Measurements from ENCODE around the gene C4orf50. TPM values are rescaled to one million over a fixed set of nuclear protein-coding genes. Genes with fewer than 3 reads are reported as not detected.

C4orf50 gene
- total RNA-seq, 4 donors from 2014 or later: not detected

DNA sequence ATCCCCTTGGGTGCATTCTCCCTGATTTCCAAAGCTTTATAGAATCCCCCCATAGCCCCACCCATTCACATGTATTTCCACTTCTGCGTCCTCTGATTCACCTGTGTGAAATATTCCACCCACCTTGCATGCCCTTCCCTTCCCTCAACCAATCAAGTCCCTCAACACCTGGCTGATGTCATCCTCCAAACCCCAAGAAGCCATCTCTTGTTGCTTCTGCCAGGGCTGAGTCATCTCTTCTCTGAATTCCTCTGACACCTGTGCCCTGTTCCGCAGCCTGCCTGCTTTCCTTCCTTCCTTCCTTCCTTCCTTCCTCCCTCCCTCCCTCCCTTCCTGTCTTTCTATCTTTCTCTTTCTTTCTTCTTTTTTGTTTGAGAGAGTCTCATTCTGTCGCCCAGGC, 135.3 kb downstream of the C4orf50 start:
- no peaks in the 10 kb centered on the region for H3K9me3 ChIP-seq
- no peak overlapping the region for H3K4me3 ChIP-seq
- TF ChIP-seq POLR2A (IDR thresholded peaks at IDR 0.05) (no peak), EP300 (IDR thresholded peaks at IDR 0.05) (no peak)
- H3K4me1 ChIP-seq: peaks cover 9% of the 10 kb centered on the region
- no peak overlapping the region for H3K27ac ChIP-seq
- 85% methylated on average over 3 of the region's 3 CpGs for WGBS
- no peaks in the 10 kb centered on the region for H3K36me3 ChIP-seq
- DNase-seq (ENCODE audit: low spot score in 2 of 2): no peak
- peaks cover 36% of the 10 kb centered on the region for H3K27me3 ChIP-seq

DNA sequence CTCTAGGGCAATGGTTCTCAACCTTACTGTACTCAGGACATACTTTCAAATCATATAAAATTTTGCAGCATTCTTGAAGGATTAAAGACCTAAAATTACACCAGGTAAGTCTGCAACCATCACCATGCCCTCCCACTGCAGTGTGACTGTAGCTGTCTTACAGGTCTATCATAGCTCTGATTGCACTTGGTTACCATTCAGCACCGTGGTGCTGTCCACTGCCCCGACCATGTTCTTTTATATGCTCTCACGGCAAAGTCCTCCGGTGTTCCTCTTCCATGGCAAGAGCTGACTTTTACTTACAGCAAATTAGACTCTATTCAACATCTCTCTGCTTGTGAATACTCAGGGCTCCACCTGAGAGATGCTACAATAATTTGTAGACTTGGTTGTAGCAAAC, 136.9 kb downstream of the C4orf50 start:
- H3K9me3 ChIP-seq: no peaks in the 10 kb centered on the region
- H3K27me3 ChIP-seq: peaks cover 25% of the 10 kb centered on the region
- TF ChIP-seq POLR2A (IDR thresholded peaks at IDR 0.05) (no peak), EP300 (IDR thresholded peaks at IDR 0.05) (no peak)
- H3K4me1 ChIP-seq: no peaks in the 10 kb centered on the region
- 22% methylated on average over 4 of the region's 4 CpGs for WGBS
- no peak for DNase-seq (ENCODE audit: low spot score in 2 of 2)
- H3K27ac ChIP-seq: no peak overlapping the region
- no peaks in the 10 kb centered on the region for H3K36me3 ChIP-seq
- no peak overlapping the region for H3K4me3 ChIP-seq

DNA sequence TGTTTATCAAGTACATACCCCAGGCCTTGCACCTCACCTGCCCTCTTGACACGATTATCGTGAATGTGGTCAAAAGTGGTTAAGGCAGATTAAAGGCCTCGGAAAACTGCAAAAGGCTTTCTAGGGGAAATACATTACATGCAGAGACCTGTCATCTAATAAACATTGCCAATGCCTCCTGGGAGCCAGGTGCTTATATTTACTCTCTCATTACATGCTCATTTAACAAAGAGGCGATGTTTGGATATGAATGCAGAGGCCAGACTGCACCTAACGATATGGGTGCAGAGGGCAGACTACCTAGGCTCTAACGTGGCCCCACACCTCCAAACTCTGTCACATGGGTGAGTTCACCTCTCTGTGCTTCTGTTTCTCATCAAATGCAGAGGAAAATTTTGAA, 139.9 kb downstream of the C4orf50 start:
- Histone ChIP-seq H3K4me3 (no peak overlapping the region), H3K27me3 (peaks cover 10% of the 10 kb centered on the region), H3K4me1 (peaks cover 8% of the 10 kb centered on the region), H3K9me3 (no peaks in the 10 kb centered on the region), H3K27ac (no peak overlapping the region), H3K36me3 (no peaks in the 10 kb centered on the region)
- TF ChIP-seq POLR2AphosphoS5 (IDR thresholded peaks at IDR 0.05) (no peak), POLR2A (IDR thresholded peaks at IDR 0.05) (no peak), EP300 (IDR thresholded peaks at IDR 0.05) (no peak)
- TF ChIP-seq, protein P1, sequence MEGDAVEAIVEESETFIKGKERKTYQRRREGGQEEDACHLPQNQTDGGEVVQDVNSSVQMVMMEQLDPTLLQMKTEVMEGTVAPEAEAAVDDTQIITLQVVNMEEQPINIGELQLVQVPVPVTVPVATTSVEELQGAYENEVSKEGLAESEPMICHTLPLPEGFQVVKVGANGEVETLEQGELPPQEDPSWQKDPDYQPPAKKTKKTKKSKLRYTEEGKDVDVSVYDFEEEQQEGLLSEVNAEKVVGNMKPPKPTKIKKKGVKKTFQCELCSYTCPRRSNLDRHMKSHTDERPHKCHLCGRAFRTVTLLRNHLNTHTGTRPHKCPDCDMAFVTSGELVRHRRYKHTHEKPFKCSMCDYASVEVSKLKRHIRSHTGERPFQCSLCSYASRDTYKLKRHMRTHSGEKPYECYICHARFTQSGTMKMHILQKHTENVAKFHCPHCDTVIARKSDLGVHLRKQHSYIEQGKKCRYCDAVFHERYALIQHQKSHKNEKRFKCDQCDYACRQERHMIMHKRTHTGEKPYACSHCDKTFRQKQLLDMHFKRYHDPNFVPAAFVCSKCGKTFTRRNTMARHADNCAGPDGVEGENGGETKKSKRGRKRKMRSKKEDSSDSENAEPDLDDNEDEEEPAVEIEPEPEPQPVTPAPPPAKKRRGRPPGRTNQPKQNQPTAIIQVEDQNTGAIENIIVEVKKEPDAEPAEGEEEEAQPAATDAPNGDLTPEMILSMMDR (IDR thresholded peaks at IDR 0.05): no peak
- DNase-seq (ENCODE audit: low spot score in 2 of 2): no peak
- 65% methylated on average over 6 of the region's 6 CpGs for WGBS

DNA sequence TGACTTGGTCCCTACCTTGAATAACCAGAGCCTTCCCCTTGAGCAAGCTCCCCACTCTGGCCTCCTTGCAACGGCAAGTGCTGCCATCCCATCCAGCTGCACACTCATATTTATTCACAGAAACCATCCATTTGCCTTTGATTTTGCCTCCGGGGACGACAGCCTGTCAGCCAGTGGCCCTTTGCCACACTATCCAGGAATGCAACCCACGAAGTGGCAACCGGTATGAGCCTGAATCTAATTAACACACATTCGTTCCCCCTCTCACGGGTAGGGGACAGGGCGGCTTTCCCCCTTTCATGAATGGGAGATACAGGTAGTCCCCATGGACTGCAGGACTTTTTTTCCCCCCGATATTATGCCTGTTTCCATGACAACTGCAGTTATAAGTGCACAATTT, 140.8 kb downstream of the C4orf50 start:
- no peak for DNase-seq (ENCODE audit: low spot score in 2 of 2)
- Histone ChIP-seq H3K27ac (no peak overlapping the region), H3K4me1 (peaks cover 8% of the 10 kb centered on the region), H3K9me3 (no peaks in the 10 kb centered on the region), H3K27me3 (peaks cover 10% of the 10 kb centered on the region), H3K4me3 (no peak overlapping the region), H3K36me3 (no peaks in the 10 kb centered on the region)
- TF ChIP-seq POLR2A (IDR thresholded peaks at IDR 0.05) (no peak), EP300 (IDR thresholded peaks at IDR 0.05) (no peak), POLR2AphosphoS5 (IDR thresholded peaks at IDR 0.05) (no peak)
- TF ChIP-seq, protein P1 (IDR thresholded peaks at IDR 0.05): no peak
- WGBS: 68% methylated on average over 9 of the region's 9 CpGs

DNA sequence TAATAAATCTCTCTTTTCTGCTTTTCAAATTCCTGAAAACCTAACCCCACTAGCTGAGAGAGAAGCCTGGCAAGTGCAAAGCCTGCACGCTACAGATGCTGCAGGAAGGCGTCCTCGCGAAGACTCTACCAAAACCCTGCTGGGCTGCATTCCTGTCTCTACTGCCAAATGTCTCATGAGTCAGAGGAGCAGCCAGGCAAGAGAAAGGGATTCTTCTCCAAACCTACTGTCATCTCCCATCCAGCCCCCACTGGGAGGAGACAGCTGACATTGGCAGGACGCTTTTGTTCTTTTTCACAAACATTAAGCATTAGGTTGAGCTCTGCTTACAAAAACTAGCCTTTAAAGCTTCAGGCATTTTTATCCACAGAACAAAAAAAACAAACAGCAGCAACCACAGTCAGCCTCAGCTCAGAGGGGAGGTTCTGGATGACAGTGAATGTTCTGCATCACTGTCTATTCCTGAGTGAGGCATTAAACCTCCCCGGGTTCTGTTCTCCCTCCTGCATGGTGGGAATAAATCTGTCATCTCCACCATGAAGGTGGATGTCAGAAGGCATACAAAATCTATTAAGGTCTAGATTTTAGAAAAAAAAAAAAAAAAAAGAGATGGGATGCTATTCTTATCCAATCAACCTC, 143.3 kb downstream of the C4orf50 start:
- Histone ChIP-seq H3K4me3 (no peak overlapping the region), H3K4me1 (peaks cover 8% of the 10 kb centered on the region), H3K36me3 (no peaks in the 10 kb centered on the region), H3K27ac (no peak overlapping the region), H3K9me3 (no peaks in the 10 kb centered on the region), H3K27me3 (peaks cover 4% of the 10 kb centered on the region)
- no peak for DNase-seq (ENCODE audit: low spot score in 2 of 2)
- WGBS: 31% methylated on average over 6 of the region's 6 CpGs
- TF ChIP-seq POLR2A (IDR thresholded peaks at IDR 0.05) (no peak), EP300 (IDR thresholded peaks at IDR 0.05) (no peak), POLR2AphosphoS5 (IDR thresholded peaks at IDR 0.05) (no peak)
- TF ChIP-seq, protein P1 (IDR thresholded peaks at IDR 0.05): no peak

DNA sequence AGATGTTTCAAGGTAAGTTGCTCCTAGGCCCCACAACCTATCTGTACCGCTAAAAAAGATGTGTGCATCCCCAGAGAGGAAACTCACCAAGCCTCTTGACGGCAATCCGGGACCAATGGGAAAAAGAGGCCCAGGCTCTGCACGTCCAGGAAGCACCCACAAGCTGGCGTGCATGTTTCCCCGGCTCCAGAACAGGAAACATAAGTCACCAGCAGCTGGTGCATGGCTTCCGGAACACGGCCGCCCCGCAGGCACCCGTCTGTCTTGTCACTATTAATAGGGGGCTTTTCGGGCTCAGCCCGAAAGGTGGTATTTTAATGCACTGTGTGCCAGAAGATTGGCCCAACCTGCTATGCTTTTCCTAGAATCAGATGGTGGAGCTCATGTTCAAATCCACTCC, 147.5 kb downstream of the C4orf50 start:
- no peaks in the 10 kb centered on the region for H3K36me3 ChIP-seq
- H3K27me3 ChIP-seq: no peaks in the 10 kb centered on the region
- no peaks in the 10 kb centered on the region for H3K9me3 ChIP-seq
- whole genome bisulfite sequencing: 61% methylated on average over 12 of the region's 13 CpGs
- H3K27ac ChIP-seq: no peak overlapping the region
- no peak for DNase-seq (ENCODE audit: low spot score in 2 of 2)
- H3K4me3 ChIP-seq: no peak overlapping the region
- no peak for TF ChIP-seq EP300 (IDR thresholded peaks at IDR 0.05)
- TF ChIP-seq POLR2AphosphoS5 (IDR thresholded peaks at IDR 0.05): no peak
- TF ChIP-seq, protein P1 (IDR thresholded peaks at IDR 0.05): no peak
- TF ChIP-seq POLR2A (IDR thresholded peaks at IDR 0.05): no peak
- H3K4me1 ChIP-seq: peaks cover 8% of the 10 kb centered on the region

Measured in suprapubic skin (tissue), 4 donors.